IMR-90 (cell line): ENCODE data around the gene F11. TPM values are rescaled to one million over a fixed set of nuclear protein-coding genes. Genes with fewer than 3 reads are reported as not detected.

Source experiments
- ATAC-seq: fragments of 200-7000 bp; cut with Tn5 transposase; 2 replicates; pipeline ENCODE4 v1.9.1; 2020; ENCODE audit warnings: low read depth, mild to moderate bottlenecking, moderate library complexity
- BruUV-seq: library from RNA; stranded (reverse); fragments of 400-500 nt; replicated peaks from 2 replicates; lab custom pipeline; 2021; lab: Mats Ljungman, UMichigan
- CTCF ChIA-PET: fragments of 300-600 bp; formaldehyde crosslinking; extraction: SDS; loops from one replicate; lab custom pipeline; 2021; ENCODE audit warnings: antibody characterized with exemption; lab: Yijun Ruan, JAX
- POLR2A ChIA-PET: fragments of 300-600 bp; sonication (Branson Sonifier 250); formaldehyde crosslinking; loops from one replicate; lab custom pipeline; 2022; ENCODE audit warnings: antibody characterized with exemption; ENCODE audit not compliant: unreplicated experiment; lab: Charles Lee
- DNase-seq: peaks from one replicate; pipeline ENCODE4 v3.0.0; 2013
- H2AFZ ChIP-seq: replicated peaks from 2 replicates; pipeline ENCODE3; 2013; ENCODE audit warnings: low read length, mild to moderate bottlenecking; ENCODE audit not compliant: poor library complexity
- H2AK5ac ChIP-seq: 2 replicates; pipeline ENCODE4 v1.6.1; 2013; ENCODE audit warnings: low read depth, low read length, inconsistent platforms
- H2AK9ac ChIP-seq: replicated peaks from 2 replicates; pipeline ENCODE3; 2013; ENCODE audit warnings: mild to moderate bottlenecking, low read depth, low read length, moderate library complexity; ENCODE audit not compliant: poor library complexity
- H2BK120ac ChIP-seq: 2 replicates; pipeline ENCODE4 v1.6.1; 2013; ENCODE audit warnings: low read depth, low read length, inconsistent platforms
- H2BK15ac ChIP-seq: 3 replicates; pipeline ENCODE4 v1.6.1; 2013; ENCODE audit warnings: low read depth, low read length, inconsistent platforms
- H2BK20ac ChIP-seq: 2 replicates; pipeline ENCODE4 v1.6.1; 2013; ENCODE audit warnings: low read depth, mild to moderate bottlenecking, inconsistent platforms, low read length, moderate library complexity
- H2BK5ac ChIP-seq: 2 replicates; pipeline ENCODE4 v1.6.1; 2013; ENCODE audit warnings: mild to moderate bottlenecking, low read depth, low read length, inconsistent platforms; ENCODE audit not compliant: poor library complexity, severe bottlenecking
- H3K14ac ChIP-seq: replicated peaks from 2 replicates; pipeline ENCODE4 v1.6.1; 2013; ENCODE audit warnings: low read depth, low read length, inconsistent platforms
- H3K18ac ChIP-seq: 2 replicates; pipeline ENCODE4 v1.6.1; 2013; ENCODE audit warnings: low read depth, low read length, control low read depth
- H3K23ac ChIP-seq: 2 replicates; pipeline ENCODE4 v1.6.1; 2013; ENCODE audit warnings: low read depth, low read length, inconsistent platforms
- H3K27ac ChIP-seq: 2 replicates; pipeline ENCODE4 v1.5.1; 2013; ENCODE audit warnings: mild to moderate bottlenecking, control low read depth, low read length; ENCODE audit not compliant: insufficient read depth
- H3K27me3 ChIP-seq: 2 replicates; pipeline ENCODE4 v1.6.1; 2013; ENCODE audit warnings: low read length; ENCODE audit not compliant: control insufficient read depth, insufficient read depth
- H3K36me3 ChIP-seq: 2 replicates; pipeline ENCODE4 v1.6.1; 2013; ENCODE audit warnings: low read length, mixed read lengths; ENCODE audit not compliant: control insufficient read depth, insufficient read depth
- H3K4ac ChIP-seq: 2 replicates; pipeline ENCODE4 v1.6.1; 2013; ENCODE audit warnings: low read depth, low read length, inconsistent platforms
- H3K4me1 ChIP-seq: 2 replicates; pipeline ENCODE4 v1.6.1; 2013; ENCODE audit warnings: low read length, mixed read lengths; ENCODE audit not compliant: control insufficient read depth, insufficient read depth
- H3K4me2 ChIP-seq: 2 replicates; pipeline ENCODE4 v1.6.1; 2013; ENCODE audit warnings: low read depth, mild to moderate bottlenecking, control low read depth, low read length, moderate library complexity
- H3K4me3 ChIP-seq: 2 replicates; pipeline ENCODE4 v1.5.1; 2013; ENCODE audit warnings: low read depth, mild to moderate bottlenecking, control low read depth, low read length, moderate library complexity; ENCODE audit not compliant: insufficient read depth
- H3K56ac ChIP-seq: 2 replicates; pipeline ENCODE4 v1.6.1; 2013; ENCODE audit warnings: low read length, inconsistent platforms; ENCODE audit not compliant: insufficient read depth; ENCODE audit errors: extremely low read depth
- H3K79me1 ChIP-seq, 2 experiments: 2 replicates each; pipeline ENCODE4 v1.6.1; 2013; ENCODE audit warnings: low read length in 2 of 2, inconsistent platforms in 1 of 2, low read depth in 1 of 2
- H3K9ac ChIP-seq: 2 replicates; pipeline ENCODE4 v1.6.1; 2013; ENCODE audit warnings: low read depth, low read length, control low read depth
- H3K9me1 ChIP-seq: 2 replicates; pipeline ENCODE4 v1.6.1; 2013; ENCODE audit warnings: low read length, inconsistent platforms; ENCODE audit not compliant: insufficient read depth
- H3K9me3 ChIP-seq: 2 replicates; pipeline ENCODE4 v1.6.1; 2013; ENCODE audit warnings: low read length; ENCODE audit not compliant: control insufficient read depth, insufficient read depth
- H4K20me1 ChIP-seq: 2 replicates; pipeline ENCODE4 v1.6.1; 2013; ENCODE audit warnings: low read length, inconsistent platforms; ENCODE audit not compliant: insufficient read depth
- H4K5ac ChIP-seq: 2 replicates; pipeline ENCODE4 v1.6.1; 2013; ENCODE audit warnings: mild to moderate bottlenecking, low read depth, low read length, control low read depth
- H4K8ac ChIP-seq, 2 experiments: 2 replicates each; pipeline ENCODE4 v1.6.1; 2013; ENCODE audit warnings: low read depth in 2 of 2, low read length in 2 of 2, control low read depth in 1 of 2, inconsistent platforms in 1 of 2
- H4K91ac ChIP-seq: 2 replicates; pipeline ENCODE4 v1.6.1; 2013; ENCODE audit warnings: low read depth, low read length, inconsistent platforms; ENCODE audit not compliant: insufficient read depth
- BHLHE40 ChIP-seq: fragments of 150-350 bp; IDR thresholded peaks from 2 replicates; pipeline ENCODE4 v1.6.1; 2016; ENCODE audit warnings: mild to moderate bottlenecking, low read depth, low read length
- CEBPB ChIP-seq: IDR thresholded peaks from 2 replicates; pipeline ENCODE4 v1.6.1; 2012; ENCODE audit warnings: low read depth, low read length, improper control_type of control experiment
- CHD1 ChIP-seq: IDR thresholded peaks from 2 replicates; pipeline ENCODE4 v1.6.1; 2012; ENCODE audit warnings: low read depth, low read length, improper control_type of control experiment
- ELK1 ChIP-seq: fragments of 150-350 bp; IDR thresholded peaks from 2 replicates; pipeline ENCODE4 v1.6.1; 2016; ENCODE audit warnings: low read depth, mild to moderate bottlenecking, low read length, moderate library complexity, borderline replicate concordance
- FOS ChIP-seq: fragments of 150-350 bp; IDR thresholded peaks from 2 replicates; pipeline ENCODE4 v1.6.1; 2016; ENCODE audit warnings: low read depth, low read length
- MAFK ChIP-seq: IDR thresholded peaks from 2 replicates; pipeline ENCODE4 v1.6.1; 2012; ENCODE audit warnings: low read depth, low read length, improper control_type of control experiment
- MAZ ChIP-seq: IDR thresholded peaks from 2 replicates; pipeline ENCODE4 v1.6.1; 2012; ENCODE audit warnings: low read depth, mild to moderate bottlenecking, low read length, improper control_type of control experiment, moderate library complexity, borderline replicate concordance
- MXI1 ChIP-seq: IDR thresholded peaks from 2 replicates; pipeline ENCODE4 v1.6.1; 2012; ENCODE audit warnings: low read depth, mild to moderate bottlenecking, low read length, moderate library complexity, borderline replicate concordance
- NFE2L2 ChIP-seq: fragments of 150-350 bp; IDR thresholded peaks from 2 replicates; pipeline ENCODE4 v1.6.1; 2016; ENCODE audit warnings: low read depth, mild to moderate bottlenecking, low read length
- POLR2A ChIP-seq: IDR thresholded peaks from 2 replicates; pipeline ENCODE4 v1.6.1; 2012; ENCODE audit warnings: mild to moderate bottlenecking, low read depth, low read length
- RAD21 ChIP-seq: IDR thresholded peaks from 2 replicates; pipeline ENCODE4 v1.6.1; 2012; ENCODE audit warnings: low read length, improper control_type of control experiment
- RCOR1 ChIP-seq: IDR thresholded peaks from 2 replicates; pipeline ENCODE4 v1.6.1; 2012; ENCODE audit warnings: mild to moderate bottlenecking, low read length, improper control_type of control experiment; ENCODE audit not compliant: insufficient replicate concordance
- RFX5 ChIP-seq: IDR thresholded peaks from 2 replicates; pipeline ENCODE4 v1.8.0; 2012; ENCODE audit warnings: low read depth, mild to moderate bottlenecking, low read length, moderate library complexity
- SMC3 ChIP-seq: fragments of 150-350 bp; IDR thresholded peaks from 2 replicates; pipeline ENCODE4 v1.6.1; 2016; ENCODE audit warnings: low read depth, mild to moderate bottlenecking, antibody characterized with exemption, low read length, moderate library complexity
- WGBS, 2 experiments: methylation state at CpG; one replicate each; pipeline versions ENCODE4 v1.1.5 to v1.1.7; 2013; ENCODE audit warnings: missing lambda C conversion rate in 2 of 2; ENCODE audit not compliant: insufficient read length in 1 of 2; ENCODE audit errors: extremely low coverage in 2 of 2; 5-methylcytosine and 5-hydroxymethylcytosine counted together
- dilution Hi-C: fragments of 300-500 bp; cut with HindIII; formaldehyde crosslinking; loops from one replicate; pipeline ENCODE4 v1.14.3; 2018; ENCODE audit warnings: low sequenced_read_pairs; ENCODE audit not compliant: unreplicated experiment
- in situ Hi-C: fragments of 300-500 bp; cut with MboI; formaldehyde crosslinking; loops from 3 replicates; pipeline ENCODE4 v1.14.3; 2019; ENCODE audit warnings: low sequenced_read_pairs, inconsistent platforms, mixed read lengths
- intact Hi-C: fragments of 100-400 bp; cut with micrococcal nuclease; formaldehyde crosslinking; loops from 2 replicates; pipeline ENCODE4 v1.10.0; 2022
- polyA plus RNA-seq, 3 experiments: library from polyadenylated mRNA; depleted of rRNA; stranded (reverse); fragments of >200 nt; gene quantifications; 2 replicates each; pipeline ENCODE4 v1.2.3, GENCODE V29; 2012; ENCODE audit warnings: low replicate concordance in 1 of 3
- total RNA-seq: library from RNA; depleted of rRNA; stranded (reverse); fragments of >200 nt; gene quantifications from 2 replicates; pipeline ENCODE4 v1.2.3, GENCODE V29; 2012
- TF ChIP-seq, protein P1 (sequence below): conservative IDR thresholded peaks from 2 replicates; pipeline ENCODE4 v1.5.1; 2012; ENCODE audit warnings: mild to moderate bottlenecking, low read depth, low read length, improper control_type of control experiment
- TF ChIP-seq, protein P2 (sequence below): fragments of 150-350 bp; IDR thresholded peaks from 2 replicates; pipeline ENCODE4 v1.6.1; 2017; ENCODE audit warnings: mild to moderate bottlenecking, antibody characterized with exemption, low read length, low read depth

F11 gene
- total and polyA plus RNA-seq, 2 of the 4 experiments (the other 2 are of a cell fraction), result not detected

DNA sequence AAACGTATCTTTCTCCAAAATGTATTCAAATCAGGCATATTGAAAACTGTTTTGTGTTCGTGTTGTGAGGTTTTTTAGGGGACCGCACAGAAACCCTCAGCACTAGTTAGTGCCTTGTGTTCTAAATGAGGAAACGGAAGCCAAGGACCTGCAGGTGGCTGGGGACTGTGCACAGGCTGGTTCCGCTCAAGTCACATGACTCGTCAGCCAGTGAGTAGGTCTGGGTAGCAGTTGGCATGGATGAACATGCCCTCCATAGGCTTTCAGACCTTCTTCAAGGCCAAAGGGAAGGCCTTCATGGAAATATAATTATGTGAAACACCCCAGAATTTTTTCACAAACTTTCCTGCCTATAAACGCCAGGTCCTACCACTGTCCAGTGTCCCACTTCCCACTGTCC lies 1.3 kb upstream of the F11 start:
- no CpG with 5 or more reads among the region's 7 CpGs for WGBS, 2 experiments
- Histone ChIP-seq H3K14ac (no peak overlapping the region), H4K5ac (no peak overlapping the region), H4K8ac (no peak overlapping the region), H2BK15ac (no peak overlapping the region), H2BK20ac (no peak overlapping the region), H2AK9ac (no peak overlapping the region), H3K9ac (no peak overlapping the region), H2BK5ac (no peak overlapping the region), H4K20me1 (no peaks in the 10 kb centered on the region), H3K4me3 (no peak overlapping the region), H3K27ac (no peak overlapping the region), H2AFZ (no peak overlapping the region), H3K18ac (no peak overlapping the region), H2BK120ac (no peak overlapping the region), H3K9me3 (no peaks in the 10 kb centered on the region), H2AK5ac (no peak overlapping the region), H3K4ac (no peak overlapping the region), H3K36me3 (no peaks in the 10 kb centered on the region), H3K56ac (no peak overlapping the region), H3K23ac (no peak overlapping the region), H3K4me1 (peaks cover 5% of the 10 kb centered on the region; the same call in 1 of the 2 replicates), H3K4me2 (no peak overlapping the region), H3K27me3 (no peaks in the 10 kb centered on the region), H4K91ac (no peak overlapping the region), H3K79me1 (no peaks in the 10 kb centered on the region), H3K9me1 (peaks cover 4% of the 10 kb centered on the region; the same call in 1 of the 2 replicates)
- ChIA-PET POLR2A (no interaction called here), CTCF (no interaction called here)
- intact Hi-C loops, result no loop called here
- in situ Hi-C loops, result no loop called here
- ATAC-seq (no peak), DNase-seq (no peak)
- TF ChIP-seq RAD21 (no peak), CEBPB (no peak), RCOR1 (no peak), FOS (no peak), NFE2L2 (no peak), BHLHE40 (no peak), MXI1 (no peak), POLR2A (no peak), ELK1 (no peak), SMC3 (no peak), RFX5 (no peak), MAFK (no peak), CHD1 (no peak), MAZ (no peak)
- TF ChIP-seq, protein P1, sequence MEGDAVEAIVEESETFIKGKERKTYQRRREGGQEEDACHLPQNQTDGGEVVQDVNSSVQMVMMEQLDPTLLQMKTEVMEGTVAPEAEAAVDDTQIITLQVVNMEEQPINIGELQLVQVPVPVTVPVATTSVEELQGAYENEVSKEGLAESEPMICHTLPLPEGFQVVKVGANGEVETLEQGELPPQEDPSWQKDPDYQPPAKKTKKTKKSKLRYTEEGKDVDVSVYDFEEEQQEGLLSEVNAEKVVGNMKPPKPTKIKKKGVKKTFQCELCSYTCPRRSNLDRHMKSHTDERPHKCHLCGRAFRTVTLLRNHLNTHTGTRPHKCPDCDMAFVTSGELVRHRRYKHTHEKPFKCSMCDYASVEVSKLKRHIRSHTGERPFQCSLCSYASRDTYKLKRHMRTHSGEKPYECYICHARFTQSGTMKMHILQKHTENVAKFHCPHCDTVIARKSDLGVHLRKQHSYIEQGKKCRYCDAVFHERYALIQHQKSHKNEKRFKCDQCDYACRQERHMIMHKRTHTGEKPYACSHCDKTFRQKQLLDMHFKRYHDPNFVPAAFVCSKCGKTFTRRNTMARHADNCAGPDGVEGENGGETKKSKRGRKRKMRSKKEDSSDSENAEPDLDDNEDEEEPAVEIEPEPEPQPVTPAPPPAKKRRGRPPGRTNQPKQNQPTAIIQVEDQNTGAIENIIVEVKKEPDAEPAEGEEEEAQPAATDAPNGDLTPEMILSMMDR, result no peak
- TF ChIP-seq, protein P2, sequence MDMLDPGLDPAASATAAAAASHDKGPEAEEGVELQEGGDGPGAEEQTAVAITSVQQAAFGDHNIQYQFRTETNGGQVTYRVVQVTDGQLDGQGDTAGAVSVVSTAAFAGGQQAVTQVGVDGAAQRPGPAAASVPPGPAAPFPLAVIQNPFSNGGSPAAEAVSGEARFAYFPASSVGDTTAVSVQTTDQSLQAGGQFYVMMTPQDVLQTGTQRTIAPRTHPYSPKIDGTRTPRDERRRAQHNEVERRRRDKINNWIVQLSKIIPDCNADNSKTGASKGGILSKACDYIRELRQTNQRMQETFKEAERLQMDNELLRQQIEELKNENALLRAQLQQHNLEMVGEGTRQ, result no peak
- dilution Hi-C loops, result no loop called here
- BruUV-seq, result no TSS peak
